Gastroesophageal sphincter (tissue), 4 donors: ENCODE results near the gene SOX6. TPM values are rescaled to one million over a fixed set of nuclear protein-coding genes. Genes with fewer than 3 reads are reported as not detected.

Experiments
- ATAC-seq: fragments of 150-250 bp; one replicate; pipeline ENCODE4 v1.9.1; 2016; ENCODE audit warnings: mild to moderate bottlenecking, moderate library complexity
- H3K27ac ChIP-seq, 4 donors: fragments of 200-600 bp; sonication (generic) in 3 of 4; 1 replicate in 3 of 4; 2 replicates in 1 of 4; pipeline ENCODE4 v1.5.1; 2016 to 2019
- H3K27me3 ChIP-seq: fragments of 200-600 bp; sonication (generic); one replicate; pipeline ENCODE4 v1.5.1; 2019
- H3K36me3 ChIP-seq, 2 donors: fragments of 200-600 bp; sonication (generic); one replicate each; pipeline ENCODE4 v1.5.1; 2019; ENCODE audit warnings: control low read depth in 1 of 2
- H3K4me1 ChIP-seq, 3 donors: fragments of 200-600 bp; sonication (generic); 1 replicate in 2 of 3; 2 replicates in 1 of 3; pipeline ENCODE4 v1.5.1; 2016 to 2019; ENCODE audit warnings: control low read depth in 2 of 3
- H3K4me3 ChIP-seq, 2 donors: fragments of 200-600 bp; sonication (generic); one replicate each; pipeline ENCODE4 v1.5.1; 2019; ENCODE audit warnings: mild to moderate bottlenecking in 1 of 2, moderate library complexity in 1 of 2
- H3K9me3 ChIP-seq, 3 donors: fragments of 200-600 bp; sonication (generic); one replicate each; pipeline ENCODE4 v1.5.1; 2017 to 2019; ENCODE audit warnings: control low read depth in 2 of 3
- CTCF ChIP-seq, 4 experiments: fragments of 200-600 bp in 2 of 4; fragments of 450-650 bp in 2 of 4; sonication (generic) in 1 of 4; IDR thresholded peaks; one replicate each; pipeline ENCODE4 v1.5.1; 2017 to 2019; ENCODE audit warnings: antibody characterized with exemption in 4 of 4, mild to moderate bottlenecking in 2 of 4, moderate library complexity in 2 of 4
- EP300 ChIP-seq: sonication (generic); formaldehyde crosslinking; IDR thresholded peaks from one replicate; pipeline ENCODE4 v1.6.1; 2017; ENCODE audit warnings: antibody characterized with exemption, mild to moderate bottlenecking
- POLR2A ChIP-seq, 2 donors: fragments of 450-650 bp; IDR thresholded peaks; one replicate each; pipeline ENCODE4 v1.6.1; 2017; ENCODE audit warnings: antibody characterized with exemption in 2 of 2, mild to moderate bottlenecking in 2 of 2, moderate library complexity in 1 of 2
- POLR2AphosphoS5 ChIP-seq: sonication (generic); formaldehyde crosslinking; IDR thresholded peaks from one replicate; pipeline ENCODE4 v1.6.1; 2017; ENCODE audit warnings: antibody characterized with exemption
- WGBS, 2 donors: methylation state at CpG; one replicate each; pipeline ENCODE4 v1.1.5; 2018; ENCODE audit warnings: low coverage in 1 of 2; 5-methylcytosine and 5-hydroxymethylcytosine counted together
- total RNA-seq, 4 donors: library from RNA; depleted of rRNA; stranded (reverse); fragments of >200 nt; gene quantifications; one replicate each; pipeline ENCODE4 v1.1.0, GENCODE V29; 2016

SOX6 gene
- total RNA-seq, 4 donors from 2014 or later = 1.2 to 21.9 (median 6.5) TPM

- Histone ChIP-seq H3K27ac (no peak overlapping the region), H3K36me3 (no peaks in the 10 kb centered on the region), H3K4me1 (peaks cover 0 to 9% (median 0%) of the 10 kb centered on the region in 3 donors), H3K4me3 (no peak overlapping the region), H3K9me3 (no peaks in the 10 kb centered on the region), H3K27me3 (no peaks in the 10 kb centered on the region)
- no peak for ATAC-seq
- TF ChIP-seq EP300 (no peak), CTCF (IDR thresholded peaks at IDR 0.05) (no peak), POLR2AphosphoS5 (no peak), POLR2A (IDR thresholded peaks at IDR 0.05) (no peak)
- 42 to 60% methylated on average over 1 of the region's 1 CpG for WGBS, 2 donors
These were observed 162.4 kb downstream of the SOX6 start for GRCh38 chr11:16193897-16194381.

- Histone ChIP-seq H3K9me3 (no peaks in the 10 kb centered on the region), H3K4me1 (peaks cover 0 to 9% (median 0%) of the 10 kb centered on the region in 3 donors), H3K36me3 (no peaks in the 10 kb centered on the region), H3K27ac (no peak overlapping the region), H3K27me3 (no peaks in the 10 kb centered on the region), H3K4me3 (no peak overlapping the region)
- ATAC-seq = no peak
- no peak for TF ChIP-seq EP300
- TF ChIP-seq POLR2A (IDR thresholded peaks at IDR 0.05) = no peak
- no peak for TF ChIP-seq CTCF (IDR thresholded peaks at IDR 0.05)
- TF ChIP-seq POLR2AphosphoS5 = no peak
- WGBS, 2 donors = 30 to 49% methylated on average over 2 to 4 of the region's 4 CpGs
These were observed 164.5 kb downstream of the SOX6 start for GRCh38 chr11:16191868-16192240.

- Histone ChIP-seq H3K9me3 (no peaks in the 10 kb centered on the region), H3K27me3 (no peaks in the 10 kb centered on the region), H3K27ac (no peak overlapping the region), H3K4me3 (no peak overlapping the region), H3K4me1 (peaks cover 0 to 9% (median 0%) of the 10 kb centered on the region in 3 donors), H3K36me3 (no peaks in the 10 kb centered on the region)
- no peak for TF ChIP-seq POLR2A (IDR thresholded peaks at IDR 0.05)
- no peak for TF ChIP-seq CTCF (IDR thresholded peaks at IDR 0.05)
- TF ChIP-seq POLR2AphosphoS5 = no peak
- no peak for TF ChIP-seq EP300
- ATAC-seq = no peak
- WGBS, 2 donors = 88 to 100% methylated on average over 1 to 3 of the region's 5 CpGs
These were observed 165.0 kb downstream of the SOX6 start for GRCh38 chr11:16191212-16191867.

- Histone ChIP-seq H3K27ac (no peak overlapping the region), H3K4me3 (no peak overlapping the region), H3K36me3 (no peaks in the 10 kb centered on the region), H3K4me1 (no peaks in the 10 kb centered on the region), H3K27me3 (no peaks in the 10 kb centered on the region), H3K9me3 (no peaks in the 10 kb centered on the region)
- TF ChIP-seq POLR2A (IDR thresholded peaks at IDR 0.05) (no peak), POLR2AphosphoS5 (no peak), CTCF (IDR thresholded peaks at IDR 0.05) (no peak), EP300 (no peak)
- ATAC-seq = no peak
- WGBS, 2 donors = 95 to 98% methylated on average over 6 to 7 of the region's 8 CpGs
These were observed 169.7 kb downstream of the SOX6 start for GRCh38 chr11:16186680-16187079.

- no peaks in the 10 kb centered on the region for H3K9me3 ChIP-seq
- H3K4me1 ChIP-seq = no peaks in the 10 kb centered on the region
- no peak overlapping the region for H3K27ac ChIP-seq
- TF ChIP-seq POLR2A (IDR thresholded peaks at IDR 0.05) = no peak
- no peak for TF ChIP-seq EP300
- no peak for TF ChIP-seq CTCF (IDR thresholded peaks at IDR 0.05)
- no peak for TF ChIP-seq POLR2AphosphoS5
- no peak overlapping the region for H3K4me3 ChIP-seq
- H3K36me3 ChIP-seq = no peaks in the 10 kb centered on the region
- ATAC-seq = no peak
- H3K27me3 ChIP-seq = no peaks in the 10 kb centered on the region
These were observed 171.3 kb downstream of the SOX6 start for GRCh38 chr11:16185042-16185441.
